K562 (cell line): ENCODE measurements around the gene CLEC2D. TPM values are rescaled to one million over a fixed set of nuclear protein-coding genes. Genes with fewer than 3 reads are reported as not detected.

Source experiments
- ATAC-seq: fragments of 200-7000 bp; cut with Tn5 transposase; 3 replicates; pipeline ENCODE4 v1.9.1; 2020; ENCODE audit warnings: moderate library complexity
- BruUV-seq: library from RNA; stranded (reverse); fragments of 400-500 nt; replicated peaks from 2 replicates; lab custom pipeline; 2021; lab: Mats Ljungman, UMichigan
- CTCF ChIA-PET: fragments of 300-600 bp; formaldehyde crosslinking; extraction: SDS; loops from one replicate; lab custom pipeline; 2021; ENCODE audit warnings: low intra/inter-chr PET ratio; lab: Yijun Ruan, JAX
- POLR2A ChIA-PET: fragments of 300-600, 350-650 bp; sonication (Branson Sonifier 250); formaldehyde crosslinking; extraction: SDS; loops from one replicate; lab custom pipeline; 2021; ENCODE audit warnings: antibody characterized with exemption, inconsistent platforms; lab: Yijun Ruan, JAX
- DNase-seq, 4 experiments: peaks; one replicate each; pipeline versions ENCODE4 v3.0.0 to v3.0.0-alpha.2; 2011 to 2018; ENCODE audit warnings: low spot score in 3 of 4, mixed read lengths in 3 of 4; ENCODE audit errors: extremely low read depth in 1 of 4
- FAIRE-seq: peaks from 2 replicates; lab custom pipeline; 2011; peaks lifted over from hg19 to GRCh38; lab: Jason Lieb, UNC
- H2AFZ ChIP-seq: 2 replicates; pipeline ENCODE4 v1.6.0; 2011; ENCODE audit warnings: low read depth, low read length, control low read depth, inconsistent platforms
- H3K27ac ChIP-seq: fragments of 200-600 bp; 3 replicates; pipeline ENCODE4 v1.8.0; 2011; ENCODE audit warnings: low read depth, mild to moderate bottlenecking, control low read depth, inconsistent platforms, low read length, moderate library complexity, mixed read lengths; ENCODE audit errors: extremely low read depth
- H3K27me3 ChIP-seq, 2 experiments: fragments of 300-600 bp in 1 of 2; 2 replicates in 1 of 2; 3 replicates in 1 of 2; pipeline versions ENCODE4 v1.6.0 to v1.8.0; 2011; ENCODE audit warnings: inconsistent platforms in 2 of 2, low read length in 2 of 2, mild to moderate bottlenecking in 1 of 2, mixed read lengths in 1 of 2, moderate library complexity in 1 of 2; ENCODE audit not compliant: control insufficient read depth in 2 of 2, insufficient read depth in 2 of 2
- H3K36me3 ChIP-seq: fragments of 300-600 bp; 3 replicates; pipeline ENCODE4 v1.8.0; 2011; ENCODE audit warnings: mild to moderate bottlenecking, low read length, inconsistent platforms; ENCODE audit not compliant: control insufficient read depth, insufficient read depth
- H3K4me1 ChIP-seq, 2 experiments: fragments of 200-600 bp in 1 of 2; replicated peaks in 1 of 2; 2 replicates in 1 of 2; 3 replicates in 1 of 2; pipeline versions ENCODE4 v1.5.1 to v1.8.0; 2011; ENCODE audit warnings: inconsistent platforms in 2 of 2, low read length in 2 of 2, mild to moderate bottlenecking in 1 of 2, mixed read lengths in 1 of 2, moderate library complexity in 1 of 2; ENCODE audit not compliant: control insufficient read depth in 2 of 2, insufficient read depth in 2 of 2
- H3K4me2 ChIP-seq: 2 replicates; pipeline ENCODE4 v1.6.1; 2011; ENCODE audit warnings: low read length, control low read depth, inconsistent platforms, mixed read lengths; ENCODE audit not compliant: insufficient read depth
- H3K4me3 ChIP-seq: fragments of 200-600 bp; sonication (generic), shearing (Covaris generic); 2 replicates; pipeline ENCODE4 v1.5.1; 2016; ENCODE audit warnings: control low read depth, inconsistent platforms
- H3K79me2 ChIP-seq: fragments of 200-600 bp; 3 replicates; pipeline ENCODE4 v1.8.0; 2011; ENCODE audit warnings: low read length, inconsistent platforms; ENCODE audit not compliant: control insufficient read depth, insufficient read depth
- H3K9ac ChIP-seq, 2 experiments: 2 replicates each; pipeline versions ENCODE4 v1.6.0 to v1.6.1; 2011; ENCODE audit warnings: low read depth in 2 of 2, low read length in 2 of 2, control low read depth in 1 of 2, inconsistent platforms in 1 of 2, mild to moderate bottlenecking in 1 of 2, mixed read lengths in 1 of 2; ENCODE audit not compliant: insufficient read depth in 1 of 2
- H3K9me1 ChIP-seq: one replicate; pipeline ENCODE4 v1.6.0; 2011; ENCODE audit warnings: inconsistent platforms, mild to moderate bottlenecking, low read length, moderate library complexity; ENCODE audit not compliant: control insufficient read depth, insufficient read depth
- H3K9me3 ChIP-seq: replicated peaks from 2 replicates; pipeline ENCODE4 v1.5.1; 2011; ENCODE audit warnings: low read depth, low read length, inconsistent platforms; ENCODE audit not compliant: control insufficient read depth, insufficient read depth
- H4K20me1 ChIP-seq: replicated peaks from 2 replicates; pipeline ENCODE4 v1.6.1; 2011; ENCODE audit warnings: low read length, inconsistent platforms, mixed read lengths; ENCODE audit not compliant: control insufficient read depth, insufficient read depth
- ATF1 ChIP-seq, 2 experiments: fragments of 450-650 bp in 1 of 2; IDR thresholded peaks; 2 replicates each; pipeline ENCODE4 v1.6.1; 2016; ENCODE audit warnings: missing compliant biosample characterization in 1 of 2, missing genetic modification characterization in 1 of 2
- DNMT1 ChIP-seq: fragments of 450-650 bp; IDR thresholded peaks from 2 replicates; pipeline ENCODE4 v1.6.1; 2016; ENCODE audit warnings: antibody characterized with exemption, mild to moderate bottlenecking
- E2F8 ChIP-seq: fragments of 450-650 bp; IDR thresholded peaks from 2 replicates; pipeline ENCODE4 v1.7.1; 2018; ENCODE audit warnings: mild to moderate bottlenecking, low read depth; ENCODE audit not compliant: partially characterized antibody
- ELF4 ChIP-seq: fragments of 450-650 bp; formaldehyde crosslinking; IDR thresholded peaks from 2 replicates; pipeline ENCODE4 v1.4.0; 2022; ENCODE audit warnings: missing genetic modification characterization
- ETV1 ChIP-seq: fragments of 450-650 bp; conservative IDR thresholded peaks from 2 replicates; pipeline ENCODE4 v1.6.1; 2016; ENCODE audit warnings: missing genetic modification characterization, control low read depth, low read depth, missing compliant biosample characterization
- LEF1 ChIP-seq: fragments of 450-650 bp; IDR thresholded peaks from 2 replicates; pipeline ENCODE4 v1.6.1; 2016; ENCODE audit warnings: mild to moderate bottlenecking
- MCM3 ChIP-seq: fragments of 450-650 bp; IDR thresholded peaks from 2 replicates; pipeline ENCODE4 v1.6.1; 2016
- PKNOX1 ChIP-seq: fragments of 450-650 bp; IDR thresholded peaks from 2 replicates; pipeline ENCODE4 v1.6.1; 2016
- POLR2H ChIP-seq: IDR thresholded peaks from 2 replicates; pipeline ENCODE4 v1.6.1; 2016; ENCODE audit warnings: missing genetic modification characterization, low read depth, mild to moderate bottlenecking, control low read depth, missing compliant biosample characterization, moderate library complexity
- TRIM24 ChIP-seq, 2 experiments: fragments of 450-650 bp; IDR thresholded peaks; 2 replicates each; pipeline ENCODE4 v1.6.1; 2016
- ZHX1 ChIP-seq: fragments of 150-350 bp; conservative IDR thresholded peaks from 2 replicates; pipeline ENCODE4 v1.6.1; 2014; ENCODE audit warnings: low read length
- WGBS: fragments of 100-300 bp; shearing (Covaris generic); methylation state at CpG from one replicate; pipeline ENCODE4 v1.1.6; 2016; ENCODE audit warnings: low coverage, mixed read lengths; ENCODE audit not compliant: insufficient coverage; ENCODE audit errors: missing lambda C conversion rate; 5-methylcytosine and 5-hydroxymethylcytosine counted together
- in situ Hi-C: fragments of 300-500 bp; cut with MboI; formaldehyde crosslinking; loops from 4 replicates; pipeline ENCODE4 v1.15.0; 2018; ENCODE audit warnings: inconsistent platforms, mixed read lengths
- intact Hi-C: fragments of 100-400 bp; cut with micrococcal nuclease; formaldehyde crosslinking; loops from 2 replicates; pipeline ENCODE4 v1.14.2; 2022
- polyA plus RNA-seq, 8 experiments: library from polyadenylated mRNA; depleted of rRNA in 4 of 8; stranded (reverse) in 5 of 8; unstranded in 3 of 8; fragments of >200 nt; fragmentation: Nextera tagmentation in 2 of 8; fragmentation: Illumina TruSeq in 1 of 8; extraction: Ambion mirVana in 2 of 8; extraction: Trizol in 1 of 8; gene quantifications; 2 replicates each; pipeline versions ENCODE4 v1.2.1 to v1.2.3, GENCODE V29; 2011 to 2014; ENCODE audit warnings: inconsistent platforms in 1 of 8, missing spikeins in 1 of 8
- total RNA-seq, 7 experiments: library from RNA; depleted of rRNA in 6 of 7; stranded (reverse); fragments of >200 nt in 6 of 7; fragmentation: Illumina TruSeq in 2 of 7; extraction: Trizol in 2 of 7; gene quantifications; 2 replicates each; pipeline versions ENCODE4 v1.2.1 to v1.2.3, GENCODE V29; 2011 to 2021; ENCODE audit warnings: low replicate concordance in 1 of 7

The CLEC2D gene
- total and polyA plus RNA-seq, 9 of the 15 experiments (the other 6 are each of a cell fraction or from before 2014, with no cell fraction given): 1.4 to 5.0 (median 2.2) TPM

GRCh38 chr12:9718968-9719367 is 49.5 kb downstream of the CLEC2D start:
- CTCF ChIA-PET: no interaction called here
- H3K4me3 ChIP-seq: no peak overlapping the region
- TF ChIP-seq E2F8 (no peak), ETV1 (tag) (no peak), LEF1 (no peak), ELF4 (no peak), ZHX1 (no peak), ATF1 (CRISPR knock-in tag; IDR thresholded peaks at IDR 0.05) (no peak), ATF1 (tag; IDR thresholded peaks at IDR 0.05) (no peak), DNMT1 (no peak), TRIM24 (IDR thresholded peaks at IDR 0.05) (no peak), PKNOX1 (no peak), POLR2H (no peak), MCM3 (no peak)
- TF ChIP-seq, all 486 proteins: peak for 0
- intact Hi-C loops (no loop called here), in situ Hi-C loops (loop anchor here (25.0 kb wide), 1 partner anchor 257 kb away; no protein-coding TSS in a partner anchor)
- H4K20me1 ChIP-seq: no peaks in the 10 kb centered on the region
- no peak overlapping the region for H3K9ac ChIP-seq
- POLR2A ChIA-PET: no interaction called here
- H2AFZ ChIP-seq: no peak overlapping the region
- no peaks in the 10 kb centered on the region; a peak in 3 of 5 replicates for H3K4me1 ChIP-seq
- BruUV-seq: no TSS peak
- no peak overlapping the region for H3K27ac ChIP-seq
- H3K36me3 ChIP-seq: no peaks in the 10 kb centered on the region
- 57% methylated on average over 4 of the region's 7 CpGs for WGBS
- no peaks in the 10 kb centered on the region for H3K9me1 ChIP-seq
- no peaks in the 10 kb centered on the region for H3K9me3 ChIP-seq
- H3K4me2 ChIP-seq: no peak overlapping the region
- H3K79me2 ChIP-seq: no peaks in the 10 kb centered on the region
- ATAC-seq: no peak
- no peak for DNase-seq
- FAIRE-seq: no peak
- H3K27me3 ChIP-seq: no peaks in the 10 kb centered on the region
